Kasumi-1 (cell line): ENCODE measurements around the gene ELMO3.
A peak's percentile ranks its signal among the peaks of the same experiment; 100 is the strongest.

Source experiments
- DNase-seq, 2 experiments: peaks; one replicate each; lab custom pipeline; 2025; lab: John Stamatoyannopoulos, UW

ELMO3 gene, protein sequence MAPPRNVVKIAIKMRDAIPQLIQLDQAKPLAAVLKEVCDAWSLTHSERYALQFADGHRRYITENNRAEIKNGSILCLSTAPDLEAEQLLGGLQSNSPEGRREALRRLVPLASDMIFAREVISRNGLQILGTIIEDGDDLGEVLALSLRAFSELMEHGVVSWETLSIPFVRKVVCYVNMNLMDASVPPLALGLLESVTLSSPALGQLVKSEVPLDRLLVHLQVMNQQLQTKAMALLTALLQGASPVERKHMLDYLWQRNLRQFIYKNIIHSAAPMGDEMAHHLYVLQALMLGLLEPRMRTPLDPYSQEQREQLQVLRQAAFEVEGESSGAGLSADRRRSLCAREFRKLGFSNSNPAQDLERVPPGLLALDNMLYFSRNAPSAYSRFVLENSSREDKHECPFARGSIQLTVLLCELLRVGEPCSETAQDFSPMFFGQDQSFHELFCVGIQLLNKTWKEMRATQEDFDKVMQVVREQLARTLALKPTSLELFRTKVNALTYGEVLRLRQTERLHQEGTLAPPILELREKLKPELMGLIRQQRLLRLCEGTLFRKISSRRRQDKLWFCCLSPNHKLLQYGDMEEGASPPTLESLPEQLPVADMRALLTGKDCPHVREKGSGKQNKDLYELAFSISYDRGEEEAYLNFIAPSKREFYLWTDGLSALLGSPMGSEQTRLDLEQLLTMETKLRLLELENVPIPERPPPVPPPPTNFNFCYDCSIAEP

DNA sequence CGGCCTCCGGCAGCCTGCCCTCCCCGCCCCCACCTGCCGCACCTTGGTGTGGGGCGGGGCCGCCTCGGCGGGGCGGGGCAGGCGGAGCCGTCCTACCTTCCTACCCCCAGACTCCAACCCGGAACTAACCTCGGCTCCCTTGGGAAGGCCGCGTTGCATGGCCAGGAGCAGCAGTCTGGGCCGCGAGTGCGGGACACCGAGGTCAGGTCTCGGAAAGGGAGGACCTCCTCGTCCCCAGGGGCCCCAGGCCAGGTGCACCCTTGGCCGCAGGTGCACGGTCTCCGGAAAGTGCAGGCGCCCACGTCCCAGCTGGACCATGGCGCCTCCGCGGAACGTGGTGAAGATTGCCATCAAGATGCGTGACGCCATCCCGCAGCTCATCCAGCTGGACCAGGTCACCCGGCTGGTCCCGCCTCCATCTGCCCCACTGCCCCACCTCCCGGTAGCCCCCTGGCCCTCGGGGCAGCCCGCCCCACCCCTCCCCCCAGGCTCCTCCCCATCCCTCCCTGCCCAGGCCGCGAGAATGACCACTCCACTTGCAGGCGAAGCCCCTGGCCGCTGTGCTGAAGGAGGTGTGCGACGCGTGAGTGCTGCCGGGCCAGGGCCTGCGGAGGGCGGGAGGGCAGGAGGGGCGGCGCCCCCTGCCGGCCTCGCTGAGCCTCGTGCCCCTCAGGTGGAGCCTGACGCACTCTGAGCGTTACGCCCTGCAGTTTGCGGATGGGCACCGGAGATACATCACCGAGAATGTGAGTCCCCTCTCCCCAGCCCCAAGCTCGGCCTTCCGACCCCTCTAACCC lies at the start of gene ELMO3:
Gene ELMO3, plus strand, starts transcription at position 121 of the 797 bp plus-strand sequence. Its CDS starts 196 bp downstream, at position 317.
- DNase-seq = no peak

DNA sequence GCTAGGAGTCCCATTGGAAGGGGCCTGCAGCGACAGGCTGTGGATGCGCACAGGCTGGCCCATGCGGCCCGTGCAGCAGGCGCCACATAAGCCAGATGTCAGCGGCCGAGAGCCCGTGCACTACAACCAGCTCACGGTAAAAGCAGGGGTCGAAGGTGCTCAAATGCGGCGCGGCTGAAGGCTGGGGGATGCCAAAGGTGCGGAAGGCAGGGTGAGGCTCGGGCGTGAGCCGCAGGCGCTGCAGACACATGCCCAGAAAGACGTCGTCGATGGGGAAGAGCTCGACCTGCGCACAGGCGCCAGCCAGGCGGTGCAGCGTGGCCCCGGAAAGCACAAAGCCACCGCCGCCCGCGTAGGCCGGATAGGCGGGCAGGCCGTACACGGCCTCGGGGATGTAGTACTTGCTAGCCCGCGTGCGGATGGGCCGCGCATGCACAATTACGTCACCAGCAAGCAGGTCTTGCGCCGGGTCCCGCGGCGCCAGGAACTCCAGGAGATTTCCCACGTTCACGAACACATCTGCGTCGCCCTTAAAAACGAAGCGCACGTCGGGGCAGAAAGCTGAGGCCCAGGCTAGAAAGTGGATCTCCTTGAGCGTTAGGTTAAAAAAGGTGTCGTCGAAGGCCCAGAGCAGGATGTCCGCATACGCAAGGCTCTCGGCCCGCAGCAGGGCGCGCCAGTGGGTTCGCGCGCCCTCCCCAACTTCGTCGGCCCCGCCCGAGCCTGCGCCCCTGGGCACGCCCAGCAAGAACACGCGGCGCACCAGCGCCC lies 49.5 kb upstream of the ELMO3 start:
- DNase-seq = no peak

DNA sequence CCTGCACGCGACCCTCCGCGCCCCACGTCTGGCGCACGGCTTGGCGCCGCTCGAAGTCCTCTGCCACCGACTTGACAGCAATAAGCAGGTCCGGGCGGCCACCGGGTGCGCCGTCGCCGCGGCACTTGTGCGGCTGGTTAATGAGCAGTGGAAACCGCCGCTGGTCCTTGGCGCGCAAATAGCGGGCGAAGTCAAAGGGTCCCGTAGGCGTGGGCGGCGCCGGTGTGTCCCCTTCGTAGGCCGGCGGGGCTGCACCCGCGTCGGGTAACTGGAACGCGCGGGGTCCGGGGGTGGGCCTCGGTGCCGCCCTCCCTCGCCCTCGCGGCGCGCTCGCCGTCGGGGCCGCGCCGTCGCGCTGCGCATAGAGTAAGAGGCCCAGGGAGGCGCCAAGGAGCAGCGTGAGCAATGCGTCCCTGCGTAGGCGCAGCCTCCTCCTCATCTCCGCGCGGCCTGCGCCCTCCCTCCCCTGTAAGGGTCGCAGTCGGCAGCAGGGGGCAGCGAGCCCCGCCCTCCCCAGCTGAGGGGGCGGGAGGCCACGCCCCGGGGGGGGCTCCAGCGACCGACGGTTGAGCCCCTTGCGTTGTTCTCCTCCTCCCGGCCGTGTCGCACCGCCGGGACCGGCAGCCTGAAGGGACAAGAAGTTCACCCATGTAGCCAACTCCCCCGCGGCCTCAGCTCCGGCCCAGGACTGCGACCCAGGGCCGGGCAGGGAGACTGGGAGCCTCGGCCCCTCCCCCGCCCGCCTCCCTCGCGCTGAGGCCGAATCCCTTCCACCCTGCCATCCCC lies 48.7 kb upstream of the ELMO3 start:
- DNase-seq = no peak

DNA sequence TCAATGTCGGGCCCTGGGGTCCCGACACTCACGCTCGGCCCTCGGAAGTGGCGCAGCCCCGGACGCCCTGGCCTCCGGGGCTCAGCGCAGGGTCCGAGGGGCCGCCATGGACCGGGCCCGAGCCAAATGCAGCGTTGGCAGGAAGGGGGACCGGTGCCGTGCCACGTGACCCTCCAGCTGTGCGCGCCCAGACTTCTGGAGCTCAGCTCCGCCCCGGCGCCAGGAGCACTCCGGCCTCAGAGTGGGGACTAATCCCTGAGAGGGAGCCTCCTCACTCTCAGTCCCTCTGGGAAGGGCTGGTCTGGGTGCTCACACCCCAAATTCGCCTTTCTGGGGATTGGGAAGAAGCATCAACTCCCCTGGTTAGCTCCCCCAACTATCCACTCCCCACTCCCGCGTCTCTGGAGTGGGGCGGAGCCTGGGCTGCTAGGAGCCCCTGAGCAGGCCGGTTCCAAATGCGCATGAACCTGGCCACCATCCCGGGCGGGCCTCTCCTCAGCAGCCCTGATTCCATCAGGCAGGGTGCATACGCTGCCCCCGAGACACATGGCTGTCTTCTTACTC lies 48.0 kb upstream of the ELMO3 start, which contains the start of gene B3GNT9:
Gene B3GNT9, minus strand, starts transcription at position 166 of the 564 bp plus-strand sequence. CDS start 513 bp downstream, outside the sequence.
- DNase-seq = no peak

DNA sequence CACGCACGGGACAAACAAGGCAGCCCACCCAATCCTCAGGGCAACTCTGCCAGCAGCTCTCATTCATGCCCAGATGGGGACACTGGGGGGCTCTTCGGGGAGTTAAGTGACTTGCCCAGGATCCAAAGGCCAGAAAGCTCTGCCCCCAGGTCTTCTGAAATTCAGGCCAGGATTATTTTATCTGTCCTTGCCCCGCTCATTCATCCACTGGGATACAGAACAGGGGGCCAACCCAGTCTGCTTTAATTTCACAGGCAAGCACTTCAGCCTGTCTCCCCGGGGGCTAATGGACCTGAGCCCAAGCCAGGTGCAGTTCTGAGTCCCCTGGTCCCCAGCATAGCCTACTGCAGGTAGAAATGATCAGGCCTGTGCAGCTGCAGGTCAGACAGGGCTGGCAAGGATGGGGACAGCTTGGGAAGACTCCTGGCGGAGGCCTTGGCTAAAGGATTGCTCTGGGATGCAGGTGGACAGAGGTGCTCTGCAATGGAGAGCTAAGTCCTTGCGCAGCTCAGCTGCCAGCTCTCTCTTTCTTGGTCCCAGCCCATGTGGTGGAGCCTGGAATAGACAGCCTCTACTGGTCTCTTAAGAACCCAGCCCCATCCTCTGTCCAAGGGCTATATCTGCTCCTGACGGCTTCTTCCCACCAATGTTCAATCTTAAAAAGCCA lies 47.4 kb upstream of the ELMO3 start:
- no peak for DNase-seq

DNA sequence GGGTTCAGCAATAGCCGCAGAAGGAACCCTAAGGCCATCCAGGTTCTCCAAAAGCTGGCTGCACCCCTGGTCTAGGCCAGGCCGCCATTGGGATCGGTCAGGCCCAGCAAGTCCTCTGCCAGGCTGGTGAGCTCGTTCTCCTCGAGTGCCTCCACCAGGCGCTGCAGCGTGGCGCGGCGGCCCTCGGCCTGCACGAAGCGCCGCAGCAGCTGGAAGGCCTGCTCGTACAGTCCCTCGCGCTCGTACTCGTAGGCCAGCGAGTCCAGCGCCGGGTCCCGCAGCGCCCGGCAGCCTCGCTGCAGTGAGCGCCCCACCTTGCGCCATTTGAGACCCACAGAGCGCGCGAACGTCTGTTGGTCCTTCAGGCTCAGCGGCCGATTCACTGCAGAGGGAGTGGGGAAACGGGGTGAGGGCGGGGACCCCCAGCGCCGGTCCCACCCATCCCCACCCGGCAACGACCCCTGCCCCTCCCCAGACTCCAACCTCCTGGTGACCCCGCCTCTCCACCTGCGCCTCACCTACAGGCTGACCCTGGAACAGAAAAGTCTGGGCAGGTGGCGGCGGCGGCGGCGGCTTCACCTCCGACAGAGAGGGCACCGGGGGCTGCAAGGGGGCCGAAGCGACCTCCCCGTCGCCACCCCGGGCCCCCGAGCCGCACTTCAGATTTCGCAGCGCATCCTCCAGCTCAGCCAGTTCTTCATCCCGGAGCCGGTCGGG lies 44.2 kb upstream of the ELMO3 start:
- no peak for DNase-seq

DNA sequence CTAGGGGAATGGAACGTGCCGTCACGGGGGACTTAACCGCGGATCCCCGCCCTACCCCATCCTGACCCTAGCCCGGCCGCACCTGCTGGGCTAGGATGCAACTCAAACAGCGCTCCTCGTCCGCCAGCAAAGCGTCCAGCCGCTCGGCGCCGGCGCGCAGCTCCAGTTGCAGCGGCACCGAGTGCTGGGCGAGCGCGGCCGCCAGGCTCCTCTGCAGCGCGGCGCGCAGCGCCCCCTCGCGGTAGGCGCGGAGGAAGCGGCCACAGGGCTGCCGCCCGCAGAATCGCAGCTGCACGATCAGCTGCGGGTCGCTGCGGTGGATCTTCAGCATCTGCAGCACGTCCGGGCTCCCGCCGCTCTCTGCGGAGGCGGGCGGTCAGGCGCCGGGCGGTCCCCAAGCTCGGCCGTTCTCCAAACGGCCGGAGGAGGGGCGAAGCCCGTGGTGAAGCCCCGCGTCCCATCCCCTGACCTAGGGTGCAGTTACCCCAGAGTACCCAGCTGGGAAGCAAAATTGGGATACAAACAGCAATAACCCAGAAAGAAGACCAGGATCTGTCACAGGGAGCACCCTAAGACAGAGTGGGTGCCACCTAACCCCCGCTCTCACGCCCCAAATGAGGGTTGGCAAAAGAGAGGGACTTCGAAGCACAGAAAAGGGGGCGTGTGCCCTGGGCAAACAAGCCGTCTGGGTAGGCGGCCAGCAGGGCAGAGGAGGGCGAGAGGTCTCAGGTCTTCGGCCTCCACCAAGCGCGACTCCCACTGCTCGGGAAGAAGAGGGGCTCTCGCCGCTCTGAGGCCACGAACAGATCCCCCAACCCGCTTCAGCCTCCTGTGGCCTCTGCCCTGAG lies 43.4 kb upstream of the ELMO3 start:
- DNase-seq = peak; percentile 35 to 52

DNA sequence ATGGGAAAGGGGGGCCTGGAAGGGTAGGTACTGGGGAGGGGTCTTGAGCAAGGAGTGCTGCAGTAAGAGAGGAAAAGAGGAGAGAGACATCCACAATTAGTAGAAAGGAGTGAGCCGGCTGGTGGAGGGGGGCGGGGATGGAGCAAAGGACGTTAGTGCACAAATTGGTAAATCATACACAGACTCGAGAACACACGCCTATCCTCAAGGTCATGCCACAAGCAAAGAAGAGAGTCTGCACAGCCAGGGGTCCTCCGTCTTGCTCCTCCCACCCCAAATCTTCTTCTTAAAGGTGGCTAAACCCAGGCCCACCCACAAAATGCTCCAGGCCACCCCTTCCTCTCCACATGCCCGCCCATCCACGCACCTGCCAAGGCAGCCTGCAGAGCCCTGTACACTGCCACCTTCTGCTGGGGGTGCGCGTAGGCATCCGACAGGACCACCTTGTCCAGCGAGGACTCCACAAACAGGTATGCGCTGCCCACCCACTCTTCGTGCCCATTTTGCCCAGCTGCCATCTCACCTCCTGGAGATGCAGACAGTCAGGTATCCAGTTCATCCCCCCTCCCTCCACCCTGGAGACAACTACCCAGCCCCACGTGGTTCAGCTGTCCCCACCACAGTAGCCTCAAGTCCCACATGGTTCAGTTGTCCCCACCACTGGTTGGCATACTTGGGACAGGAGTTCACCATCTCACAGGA lies 42.6 kb upstream of the ELMO3 start:
- no peak for DNase-seq

DNA sequence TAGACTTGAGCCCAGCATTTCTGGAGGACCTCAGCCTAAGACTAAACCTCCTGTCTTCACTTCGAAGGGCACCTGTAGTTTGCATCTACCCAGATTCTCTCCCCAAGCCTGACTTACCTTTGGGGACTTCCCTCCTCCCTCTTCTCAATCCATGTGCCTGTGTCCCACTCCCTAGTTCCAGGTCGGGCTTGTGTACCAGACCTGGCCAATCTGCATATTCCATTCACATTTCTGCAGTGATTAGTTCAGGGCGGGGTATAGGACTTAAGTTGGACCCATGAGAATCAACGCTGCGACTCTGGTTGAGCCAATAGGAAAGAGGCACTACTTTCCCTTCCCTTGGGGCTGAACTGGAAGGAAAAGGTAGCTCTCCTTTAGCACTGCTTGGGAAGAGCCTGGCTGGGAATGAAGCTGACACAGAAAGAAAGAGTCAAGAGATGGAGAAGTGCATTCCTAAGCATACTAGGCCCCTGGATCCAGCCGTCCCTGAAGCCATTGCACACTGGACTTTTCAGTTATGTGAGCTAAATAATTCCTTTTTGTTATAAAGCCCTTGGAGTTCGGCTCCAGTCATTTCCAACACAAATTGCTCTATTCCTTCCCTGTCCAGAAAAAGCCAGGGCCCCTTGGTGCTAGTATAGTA lies 41.7 kb upstream of the ELMO3 start:
- DNase-seq = no peak

DNA sequence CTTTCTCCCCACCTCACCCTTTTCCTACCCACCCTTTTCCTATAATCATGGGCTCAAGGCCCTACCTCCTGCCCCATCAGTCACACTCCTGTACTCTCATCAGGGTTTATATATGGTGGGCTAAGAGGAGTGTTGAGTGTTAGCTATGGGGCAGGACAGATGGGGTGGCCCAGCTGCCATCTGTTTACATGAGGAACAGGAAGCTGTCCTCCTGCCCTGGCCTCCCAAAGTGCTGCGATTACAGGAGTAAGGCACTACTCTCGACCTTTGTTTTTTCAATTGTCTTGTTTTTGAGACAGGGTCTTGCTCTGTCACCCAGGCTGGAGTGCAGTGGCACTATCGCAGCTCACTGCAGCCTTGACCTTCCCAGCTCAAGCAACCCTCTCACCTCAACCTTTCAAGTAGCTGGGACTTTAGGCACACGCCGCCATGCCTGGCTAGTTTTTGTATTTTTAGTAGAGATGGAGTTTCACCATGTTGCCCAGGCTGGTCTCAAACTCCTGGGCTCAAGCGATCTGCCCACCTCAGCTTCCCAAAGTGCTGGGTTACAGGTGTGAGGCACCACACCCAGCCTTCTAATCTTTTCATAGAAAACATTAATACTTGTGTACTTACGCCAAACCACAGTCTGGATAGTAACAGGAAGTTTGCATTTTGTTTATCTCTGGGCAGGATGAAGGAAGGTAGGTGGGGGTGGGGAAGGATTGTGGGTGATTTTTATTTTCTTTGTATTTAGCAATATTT lies 40.9 kb upstream of the ELMO3 start:
- no peak for DNase-seq

DNA sequence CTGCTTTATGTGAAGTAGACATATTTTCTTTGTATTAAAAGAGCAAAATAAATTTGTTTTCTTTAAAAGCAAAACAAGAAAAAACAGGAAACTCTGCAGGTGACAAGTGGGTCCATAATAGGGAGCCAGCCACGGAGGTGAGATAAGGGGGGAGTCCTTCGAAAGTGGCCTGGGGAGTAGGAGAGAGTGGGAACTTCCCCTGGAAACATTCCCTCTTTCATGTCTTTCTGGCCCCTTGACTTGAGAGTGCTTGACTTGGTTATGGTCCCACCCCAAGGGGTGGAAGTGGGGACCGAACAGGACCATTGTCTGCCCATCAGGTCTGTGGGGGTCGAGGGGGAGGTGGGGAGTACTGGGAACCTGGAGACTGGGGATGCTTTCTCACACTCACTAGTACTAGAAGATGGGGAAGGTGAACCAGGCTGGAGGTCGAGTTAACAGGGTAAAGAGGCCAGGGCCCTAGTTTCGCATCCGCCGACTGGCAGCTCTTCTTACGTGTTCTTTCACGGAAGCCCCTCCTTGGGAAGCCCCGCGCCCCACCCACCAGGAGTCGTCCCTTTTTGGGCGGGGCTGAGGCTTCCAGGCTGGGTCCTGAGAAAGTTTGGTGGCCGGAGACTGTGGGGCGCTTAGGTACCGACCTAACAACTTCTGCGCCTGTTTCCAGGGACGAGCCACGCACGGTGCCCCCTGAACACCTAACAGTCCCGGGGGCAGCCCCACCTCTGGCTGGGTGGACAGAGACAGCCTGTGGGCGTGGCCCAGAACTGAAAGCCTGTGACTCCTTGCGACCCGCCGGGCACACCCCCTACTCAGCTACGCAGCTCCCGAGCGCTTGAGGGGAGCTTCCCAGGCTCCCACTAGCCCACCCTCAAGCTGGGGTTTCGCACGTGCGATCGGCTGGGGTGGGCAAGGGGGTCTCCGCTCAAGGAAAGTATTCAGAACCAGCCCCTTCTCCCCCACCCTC lies 40.0 kb upstream of the ELMO3 start:
- DNase-seq = no peak

DNA sequence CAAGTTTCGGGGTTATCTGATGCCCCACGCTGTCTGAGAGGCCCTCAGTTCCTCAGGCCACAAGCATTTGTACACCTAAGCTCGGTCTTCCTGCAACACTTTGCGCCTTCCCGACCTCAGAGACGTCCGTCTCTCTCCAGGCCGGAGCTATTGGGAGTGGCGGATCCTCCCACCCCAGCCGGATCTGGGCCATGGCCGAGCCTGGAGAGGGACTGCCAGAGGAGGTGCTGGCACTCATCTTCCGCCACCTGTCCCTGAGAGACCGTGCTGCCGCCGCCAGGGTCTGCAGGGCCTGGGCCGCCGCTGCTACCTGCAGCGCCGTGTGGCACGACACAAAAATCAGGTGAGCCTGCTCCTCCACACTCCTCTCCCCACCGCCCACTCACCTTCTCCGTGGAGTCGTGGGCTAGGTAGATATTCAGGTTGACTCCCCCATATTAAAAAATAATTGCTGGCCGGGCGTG lies 37.3 kb upstream of the ELMO3 start:
- no peak for DNase-seq

DNA sequence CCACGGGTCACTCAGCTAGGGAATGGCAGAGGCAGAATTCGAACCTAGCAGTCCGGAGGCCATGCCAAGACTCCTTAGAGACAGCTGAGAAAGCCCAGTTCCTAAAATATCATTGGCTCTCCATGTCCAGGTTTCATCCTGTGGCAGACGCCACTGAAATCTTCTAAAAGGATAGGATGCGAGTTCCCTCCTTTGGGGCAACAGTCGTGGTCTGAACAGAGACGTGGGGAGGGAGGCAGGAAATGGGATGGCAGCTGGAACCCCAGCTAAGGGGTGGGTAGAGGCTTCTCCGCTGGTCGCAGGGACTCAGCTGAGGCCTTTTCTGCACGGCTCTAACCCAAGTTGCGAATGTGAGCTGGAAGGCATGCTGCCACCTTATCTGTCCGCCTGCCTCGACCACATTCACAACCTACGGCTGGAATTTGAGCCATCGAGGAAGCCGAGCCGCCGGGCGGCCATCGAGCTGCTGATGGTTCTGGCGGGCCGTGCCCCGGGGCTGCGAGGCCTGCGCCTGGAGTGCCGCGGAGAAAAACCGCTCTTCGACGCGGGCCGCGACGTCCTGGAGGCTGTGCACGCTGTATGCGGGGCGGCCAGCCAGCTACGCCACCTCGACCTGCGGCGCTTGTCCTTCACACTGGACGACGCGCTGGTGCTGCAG lies 36.3 kb upstream of the ELMO3 start:
- no peak for DNase-seq

DNA sequence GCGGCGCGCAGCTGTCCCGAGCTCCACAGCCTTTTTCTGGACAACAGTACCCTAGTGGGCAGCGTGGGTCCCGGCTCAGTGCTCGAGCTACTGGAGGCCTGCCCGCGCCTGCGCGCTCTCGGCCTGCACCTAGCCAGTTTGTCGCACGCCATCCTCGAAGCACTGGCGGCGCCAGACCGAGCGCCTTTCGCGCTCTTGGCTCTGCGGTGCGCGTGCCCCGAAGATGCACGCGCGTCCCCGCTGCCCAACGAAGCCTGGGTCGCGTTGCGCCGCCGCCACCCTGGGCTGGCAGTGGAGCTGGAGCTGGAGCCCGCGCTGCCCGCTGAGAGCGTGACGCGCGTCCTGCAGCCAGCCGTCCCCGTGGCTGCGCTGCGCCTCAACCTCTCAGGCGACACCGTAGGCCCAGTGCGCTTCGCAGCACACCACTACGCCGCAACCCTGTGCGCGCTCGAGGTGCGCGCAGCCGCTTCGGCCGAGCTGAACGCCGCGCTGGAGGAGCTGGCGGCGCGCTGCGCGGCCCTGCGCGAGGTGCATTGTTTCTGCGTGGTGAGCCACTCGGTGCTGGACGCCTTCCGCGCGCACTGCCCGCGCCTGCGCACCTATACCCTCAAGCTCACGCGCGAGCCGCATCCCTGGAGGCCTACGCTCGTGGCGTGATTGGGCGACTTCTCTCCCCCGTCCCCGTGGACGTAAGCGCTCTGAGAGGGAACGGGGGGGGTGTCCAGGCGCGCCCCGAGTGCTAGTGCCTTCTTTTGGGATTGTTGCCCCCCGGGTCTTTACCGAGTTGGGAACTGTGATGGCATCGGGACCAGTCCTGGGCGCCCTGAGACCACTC lies 35.5 kb upstream of the ELMO3 start:
- DNase-seq = no peak
